SK-N-SH (cell line): ENCODE measurements around the gene SMARCA4.

Experiments
- EP300 ChIP-seq, 2 experiments: IDR thresholded peaks; 2 replicates each; pipeline versions ENCODE4 v1.4.0 to v1.6.1; 2012; ENCODE audit warnings: borderline replicate concordance in 1 of 2, low read depth in 1 of 2, low read length in 1 of 2
- EZH2phosphoT487 ChIP-seq: fragments of 200-600 bp; sonication (generic); IDR thresholded peaks from 2 replicates; pipeline ENCODE4 v1.6.1; 2017; ENCODE audit warnings: low read depth, mixed run types, mild to moderate bottlenecking, antibody characterized with exemption, moderate library complexity, borderline replicate concordance
- GABPA ChIP-seq: IDR thresholded peaks from 2 replicates; pipeline ENCODE4 v1.4.0; 2012; ENCODE audit warnings: low read depth, mild to moderate bottlenecking
- GATA2 ChIP-seq: sonication (generic); formaldehyde crosslinking; IDR thresholded peaks from 2 replicates; pipeline ENCODE4 v1.5.0; 2020; ENCODE audit warnings: mild to moderate bottlenecking, missing genetic modification reagents
- SMC3 ChIP-seq: IDR thresholded peaks from 2 replicates; pipeline ENCODE4 v1.6.1; 2012; ENCODE audit warnings: low read depth, low read length, improper control_type of control experiment
- TAF1 ChIP-seq: IDR thresholded peaks from 2 replicates; pipeline ENCODE4 v1.6.1; 2012; ENCODE audit warnings: low read depth, mild to moderate bottlenecking, low read length, moderate library complexity, borderline replicate concordance
- TF ChIP-seq, protein P1 (sequence below): fragments of 200-600 bp; sonication (generic); IDR thresholded peaks from 2 replicates; pipeline ENCODE4 v1.6.1; 2017; ENCODE audit warnings: antibody characterized with exemption, mild to moderate bottlenecking, moderate library complexity
- TF ChIP-seq, protein P2 (sequence below): IDR thresholded peaks from 2 replicates; pipeline ENCODE4 v1.4.0; 2012; ENCODE audit warnings: low read depth

DNA sequence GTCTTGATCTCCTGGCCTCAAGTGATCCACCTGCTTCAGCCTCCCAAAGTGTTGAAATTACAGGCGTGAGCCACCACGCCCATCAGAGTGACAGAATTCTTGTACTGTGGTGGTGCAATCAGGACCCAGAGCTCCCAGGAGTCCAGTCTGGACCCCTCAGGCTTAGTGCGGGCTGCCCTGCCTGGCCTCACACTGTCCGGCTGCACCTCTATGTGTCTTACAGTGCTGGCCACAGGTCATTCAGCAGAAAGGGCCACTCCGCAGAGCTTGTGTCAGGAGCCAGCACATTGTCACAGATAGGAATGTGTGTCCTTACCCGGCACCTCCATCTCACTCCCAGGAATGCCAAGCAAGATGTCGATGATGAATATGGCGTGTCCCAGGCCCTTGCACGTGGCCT, 49.2 kb downstream of the SMARCA4 start:
- TF ChIP-seq, protein P1, sequence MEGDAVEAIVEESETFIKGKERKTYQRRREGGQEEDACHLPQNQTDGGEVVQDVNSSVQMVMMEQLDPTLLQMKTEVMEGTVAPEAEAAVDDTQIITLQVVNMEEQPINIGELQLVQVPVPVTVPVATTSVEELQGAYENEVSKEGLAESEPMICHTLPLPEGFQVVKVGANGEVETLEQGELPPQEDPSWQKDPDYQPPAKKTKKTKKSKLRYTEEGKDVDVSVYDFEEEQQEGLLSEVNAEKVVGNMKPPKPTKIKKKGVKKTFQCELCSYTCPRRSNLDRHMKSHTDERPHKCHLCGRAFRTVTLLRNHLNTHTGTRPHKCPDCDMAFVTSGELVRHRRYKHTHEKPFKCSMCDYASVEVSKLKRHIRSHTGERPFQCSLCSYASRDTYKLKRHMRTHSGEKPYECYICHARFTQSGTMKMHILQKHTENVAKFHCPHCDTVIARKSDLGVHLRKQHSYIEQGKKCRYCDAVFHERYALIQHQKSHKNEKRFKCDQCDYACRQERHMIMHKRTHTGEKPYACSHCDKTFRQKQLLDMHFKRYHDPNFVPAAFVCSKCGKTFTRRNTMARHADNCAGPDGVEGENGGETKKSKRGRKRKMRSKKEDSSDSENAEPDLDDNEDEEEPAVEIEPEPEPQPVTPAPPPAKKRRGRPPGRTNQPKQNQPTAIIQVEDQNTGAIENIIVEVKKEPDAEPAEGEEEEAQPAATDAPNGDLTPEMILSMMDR, result no peak
- TF ChIP-seq, protein P2, sequence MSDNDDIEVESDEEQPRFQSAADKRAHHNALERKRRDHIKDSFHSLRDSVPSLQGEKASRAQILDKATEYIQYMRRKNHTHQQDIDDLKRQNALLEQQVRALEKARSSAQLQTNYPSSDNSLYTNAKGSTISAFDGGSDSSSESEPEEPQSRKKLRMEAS, result no peak
- no peak for TF ChIP-seq TAF1
- no peak for TF ChIP-seq GABPA
- TF ChIP-seq SMC3, result no peak
- TF ChIP-seq EP300 (IDR thresholded peaks at IDR 0.05; ENCODE audit: borderline replicate concordance in 1 of 2, low read depth in 1 of 2, low read length in 1 of 2), result no peak
- no peak for TF ChIP-seq GATA2
- TF ChIP-seq EZH2phosphoT487, result no peak
